ENCODE results near the gene SMYD3.
A peak's percentile ranks its signal among the peaks of the same experiment; 100 is the strongest.
"Not testable (repeated sequence)": the region's sequence is repeated elsewhere in the genome, so short reads cannot be mapped to it uniquely, and the experiment has no call there.

Gene SMYD3

GRCh38 chr1:245979589-245979988 lies 527.5 kb downstream of the SMYD3 start:
- Mint-ChIP-seq H3K4me1 (no peaks in the 10 kb centered on the region), H3K36me3 (peaks cover 2% of the 10 kb centered on the region), H3K27me3 (no peaks in the 10 kb centered on the region), H3K9me3 (peaks cover 2% of the 10 kb centered on the region), H3K4me3 (no peak overlapping the region), H3K27ac (no peak overlapping the region)
- DNase-seq, result no peak
- CTCF ChIA-PET, result interaction anchor here (0.7 kb wide), 1 partner anchor 31 kb away, joined by 3 read pairs; no protein-coding TSS in a partner anchor

- H3K9me3 Mint-ChIP-seq, result peaks cover 2% of the 10 kb centered on the region
- no peaks in the 10 kb centered on the region for H3K27me3 Mint-ChIP-seq
- peaks cover 2% of the 10 kb centered on the region for H3K36me3 Mint-ChIP-seq
- CTCF ChIA-PET, result no interaction called here
- H3K4me1 Mint-ChIP-seq, result no peaks in the 10 kb centered on the region
- DNase-seq, result no peak
- no peak overlapping the region for H3K4me3 Mint-ChIP-seq
- no peak overlapping the region for H3K27ac Mint-ChIP-seq
Measured at GRCh38 chr1:245978915-245979314, 528.2 kb downstream of the SMYD3 start.

- Mint-ChIP-seq H3K4me1 (no peaks in the 10 kb centered on the region), H3K27ac (no peak overlapping the region), H3K27me3 (no peaks in the 10 kb centered on the region), H3K9me3 (peaks cover 2% of the 10 kb centered on the region), H3K36me3 (no peaks in the 10 kb centered on the region), H3K4me3 (no peak overlapping the region)
- CTCF ChIA-PET, result no interaction called here
- DNase-seq, result no peak
Measured at GRCh38 chr1:245972476-245972875, 534.6 kb downstream of the SMYD3 start.

- CTCF ChIA-PET, result no interaction called here
- no peaks in the 10 kb centered on the region for H3K9me3 Mint-ChIP-seq
- no peaks in the 10 kb centered on the region for H3K4me1 Mint-ChIP-seq
Measured at GRCh38 chr1:245971711-245972085, 535.4 kb downstream of the SMYD3 start.

GRCh38 chr1:245971076-245971710 lies 535.9 kb downstream of the SMYD3 start:
- CTCF ChIA-PET, H3K4me1 Mint-ChIP-seq: not testable (repeated sequence)

More at GRCh38 chr1:245971711-245972085, 535.4 kb downstream of the SMYD3 start:
- DNase-seq, result no peak
- no peaks in the 10 kb centered on the region for H3K27me3 Mint-ChIP-seq
- H3K36me3 Mint-ChIP-seq, result no peaks in the 10 kb centered on the region
- H3K4me3 Mint-ChIP-seq, result no peak overlapping the region
- H3K27ac Mint-ChIP-seq, result no peak overlapping the region

GRCh38 chr1:245969283-245969682 lies 537.8 kb downstream of the SMYD3 start:
- DNase-seq, result no peak
- CTCF ChIA-PET, result no interaction called here
- no peaks in the 10 kb centered on the region for H3K27me3 Mint-ChIP-seq
- no peaks in the 10 kb centered on the region for H3K9me3 Mint-ChIP-seq
- no peaks in the 10 kb centered on the region for H3K36me3 Mint-ChIP-seq
- no peaks in the 10 kb centered on the region for H3K4me1 Mint-ChIP-seq
- no peak overlapping the region for H3K4me3 Mint-ChIP-seq
- no peak overlapping the region for H3K27ac Mint-ChIP-seq

More at GRCh38 chr1:245971076-245971710, 535.9 kb downstream of the SMYD3 start:
- not testable (repeated sequence) for H3K4me3 Mint-ChIP-seq, H3K36me3 Mint-ChIP-seq, H3K27me3 Mint-ChIP-seq, DNase-seq, H3K27ac Mint-ChIP-seq, H3K9me3 Mint-ChIP-seq

- H3K4me3 Mint-ChIP-seq, result no peak overlapping the region
Measured at GRCh38 chr1:245968775-245969174, 538.3 kb downstream of the SMYD3 start.

GRCh38 chr1:245965398-245965797 lies 541.7 kb downstream of the SMYD3 start:
- Mint-ChIP-seq H3K4me3 (no peak overlapping the region), H3K27ac (no peak overlapping the region), H3K4me1 (peaks cover 8% of the 10 kb centered on the region), H3K27me3 (no peaks in the 10 kb centered on the region), H3K36me3 (peaks cover 3% of the 10 kb centered on the region), H3K9me3 (no peaks in the 10 kb centered on the region)
- CTCF ChIA-PET, result no interaction called here
- no peak for DNase-seq

More at GRCh38 chr1:245968775-245969174, 538.3 kb downstream of the SMYD3 start:
- H3K36me3 Mint-ChIP-seq, result no peaks in the 10 kb centered on the region
- no peaks in the 10 kb centered on the region for H3K27me3 Mint-ChIP-seq
- H3K4me1 Mint-ChIP-seq, result no peaks in the 10 kb centered on the region
- no peak for DNase-seq
- H3K27ac Mint-ChIP-seq, result no peak overlapping the region
- CTCF ChIA-PET, result no interaction called here
- H3K9me3 Mint-ChIP-seq, result no peaks in the 10 kb centered on the region

GRCh38 chr1:245963649-245964048 lies 543.4 kb downstream of the SMYD3 start:
- Mint-ChIP-seq H3K4me1 (peaks cover 8% of the 10 kb centered on the region), H3K36me3 (peaks cover 4% of the 10 kb centered on the region), H3K9me3 (no peaks in the 10 kb centered on the region), H3K27ac (no peak overlapping the region), H3K27me3 (no peaks in the 10 kb centered on the region), H3K4me3 (no peak overlapping the region)
- CTCF ChIA-PET, result no interaction called here
- DNase-seq, result no peak

GRCh38 chr1:245962453-245962852 lies 544.6 kb downstream of the SMYD3 start:
- CTCF ChIA-PET, result no interaction called here
- peaks cover 8% of the 10 kb centered on the region for H3K4me1 Mint-ChIP-seq
- DNase-seq, result no peak
- H3K27me3 Mint-ChIP-seq, result no peaks in the 10 kb centered on the region
- no peaks in the 10 kb centered on the region for H3K9me3 Mint-ChIP-seq
- no peak overlapping the region for H3K27ac Mint-ChIP-seq
- H3K36me3 Mint-ChIP-seq, result peaks cover 4% of the 10 kb centered on the region
- H3K4me3 Mint-ChIP-seq, result no peak overlapping the region

GRCh38 chr1:245961137-245961540 lies 545.9 kb downstream of the SMYD3 start:
- Mint-ChIP-seq H3K27ac (no peak overlapping the region), H3K4me1 (peaks cover 8% of the 10 kb centered on the region), H3K36me3 (peaks cover 4% of the 10 kb centered on the region), H3K4me3 (no peak overlapping the region), H3K27me3 (no peaks in the 10 kb centered on the region), H3K9me3 (no peaks in the 10 kb centered on the region)
- CTCF ChIA-PET, result no interaction called here
- no peak for DNase-seq

- no peak for DNase-seq
- Mint-ChIP-seq H3K4me1 (peaks cover 8% of the 10 kb centered on the region), H3K27ac (no peak overlapping the region), H3K27me3 (no peaks in the 10 kb centered on the region), H3K4me3 (no peak overlapping the region), H3K9me3 (no peaks in the 10 kb centered on the region), H3K36me3 (peaks cover 4% of the 10 kb centered on the region)
- CTCF ChIA-PET, result no interaction called here
Measured at GRCh38 chr1:245960171-245960570, 546.9 kb downstream of the SMYD3 start.

- Mint-ChIP-seq H3K27ac (no peak overlapping the region), H3K4me3 (no peak overlapping the region), H3K9me3 (no peaks in the 10 kb centered on the region), H3K36me3 (peaks cover 4% of the 10 kb centered on the region), H3K27me3 (no peaks in the 10 kb centered on the region), H3K4me1 (peaks cover 25% of the 10 kb centered on the region)
- CTCF ChIA-PET, result no interaction called here
- DNase-seq, result no peak
Measured at GRCh38 chr1:245958016-245958415, 549.1 kb downstream of the SMYD3 start.

- CTCF ChIA-PET, result no interaction called here
- no peak overlapping the region for H3K27ac Mint-ChIP-seq
- peaks cover 4% of the 10 kb centered on the region for H3K36me3 Mint-ChIP-seq
- H3K27me3 Mint-ChIP-seq, result no peaks in the 10 kb centered on the region
- peaks cover 31% of the 10 kb centered on the region for H3K4me1 Mint-ChIP-seq
- DNase-seq, result no peak
- no peaks in the 10 kb centered on the region for H3K9me3 Mint-ChIP-seq
- H3K4me3 Mint-ChIP-seq, result no peak overlapping the region
Measured at GRCh38 chr1:245957427-245957826, 549.7 kb downstream of the SMYD3 start.

- Mint-ChIP-seq H3K9me3 (no peaks in the 10 kb centered on the region), H3K27me3 (no peaks in the 10 kb centered on the region), H3K36me3 (peaks cover 6% of the 10 kb centered on the region), H3K4me1 (peaks cover 35% of the 10 kb centered on the region), H3K27ac (no peak overlapping the region), H3K4me3 (no peak overlapping the region)
- CTCF ChIA-PET, result no interaction called here
- DNase-seq, result peak; percentile 63
Measured at GRCh38 chr1:245956225-245956624, 550.9 kb downstream of the SMYD3 start.

All from activated naive CD4-positive, alpha-beta T cell treated with anti-CD3 and anti-CD28 coated beads, Interleukin-2, amount 10 ng/mL, durations not matched to agents 7 days and 5 days (primary cell).